PC-3 (cell line): Measurements from ENCODE around the gene PFKFB3.

ENCODE experiments used
- EZH2 ChIP-seq: fragments of 300-600 bp; sonication (generic); IDR thresholded peaks from one replicate; pipeline ENCODE4 v1.6.1; 2017; ENCODE audit warnings: antibody characterized with exemption, mild to moderate bottlenecking, low read length; ENCODE audit not compliant: unreplicated experiment
- TF ChIP-seq, protein P1 (sequence below): fragments of 300-600 bp; sonication (generic); conservative IDR thresholded peaks from 2 replicates; pipeline ENCODE4 v1.5.1; 2017; ENCODE audit warnings: antibody characterized with exemption, low read depth, mild to moderate bottlenecking, low read length

- no peak for TF ChIP-seq EZH2
- TF ChIP-seq, protein P1, sequence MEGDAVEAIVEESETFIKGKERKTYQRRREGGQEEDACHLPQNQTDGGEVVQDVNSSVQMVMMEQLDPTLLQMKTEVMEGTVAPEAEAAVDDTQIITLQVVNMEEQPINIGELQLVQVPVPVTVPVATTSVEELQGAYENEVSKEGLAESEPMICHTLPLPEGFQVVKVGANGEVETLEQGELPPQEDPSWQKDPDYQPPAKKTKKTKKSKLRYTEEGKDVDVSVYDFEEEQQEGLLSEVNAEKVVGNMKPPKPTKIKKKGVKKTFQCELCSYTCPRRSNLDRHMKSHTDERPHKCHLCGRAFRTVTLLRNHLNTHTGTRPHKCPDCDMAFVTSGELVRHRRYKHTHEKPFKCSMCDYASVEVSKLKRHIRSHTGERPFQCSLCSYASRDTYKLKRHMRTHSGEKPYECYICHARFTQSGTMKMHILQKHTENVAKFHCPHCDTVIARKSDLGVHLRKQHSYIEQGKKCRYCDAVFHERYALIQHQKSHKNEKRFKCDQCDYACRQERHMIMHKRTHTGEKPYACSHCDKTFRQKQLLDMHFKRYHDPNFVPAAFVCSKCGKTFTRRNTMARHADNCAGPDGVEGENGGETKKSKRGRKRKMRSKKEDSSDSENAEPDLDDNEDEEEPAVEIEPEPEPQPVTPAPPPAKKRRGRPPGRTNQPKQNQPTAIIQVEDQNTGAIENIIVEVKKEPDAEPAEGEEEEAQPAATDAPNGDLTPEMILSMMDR = no peak
Observed at GRCh38 chr10:6217611-6218010, 14.9 kb downstream of the PFKFB3 start.
